Lung microvascular endothelial cell (primary cell): ENCODE data around the gene SLC7A1. TPM values are rescaled to one million over a fixed set of nuclear protein-coding genes. Genes with fewer than 3 reads are reported as not detected.

Experiments used
- DNase-seq, 2 donors: peaks; one replicate each; pipeline versions ENCODE4 v3.0.0 to v3.0.0-alpha.2; 2010; ENCODE audit warnings: low read depth in 2 of 2
- total RNA-seq: library from RNA; depleted of rRNA; stranded (reverse); fragments of >200 nt; gene quantifications from 2 replicates; pipeline ENCODE4 v1.2.1, GENCODE V29; 2014

Gene SLC7A1
- total RNA-seq, 1 donor from 2014 or later: 27.8 TPM

DNA sequence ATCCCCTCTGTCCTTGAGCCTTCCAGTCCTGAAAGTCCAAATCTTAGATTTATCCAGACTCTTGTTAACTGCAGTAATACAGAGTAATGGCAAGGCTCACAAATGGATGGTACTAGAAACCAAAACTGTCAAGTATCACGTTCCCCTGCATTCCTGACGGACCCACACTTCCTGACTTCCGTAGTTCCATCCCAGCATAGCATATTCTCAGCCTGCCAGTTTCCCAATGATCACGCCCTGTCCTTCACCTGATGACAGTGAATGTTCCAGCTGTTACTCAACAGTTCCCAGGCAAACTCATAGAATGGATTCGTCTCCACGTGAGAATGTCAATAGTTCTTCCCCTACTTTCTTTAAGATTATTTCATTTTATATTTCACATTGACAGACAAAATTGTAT lies 33.6 kb downstream of the SLC7A1 start:
- peak; percentile 24 to 88 for DNase-seq

DNA sequence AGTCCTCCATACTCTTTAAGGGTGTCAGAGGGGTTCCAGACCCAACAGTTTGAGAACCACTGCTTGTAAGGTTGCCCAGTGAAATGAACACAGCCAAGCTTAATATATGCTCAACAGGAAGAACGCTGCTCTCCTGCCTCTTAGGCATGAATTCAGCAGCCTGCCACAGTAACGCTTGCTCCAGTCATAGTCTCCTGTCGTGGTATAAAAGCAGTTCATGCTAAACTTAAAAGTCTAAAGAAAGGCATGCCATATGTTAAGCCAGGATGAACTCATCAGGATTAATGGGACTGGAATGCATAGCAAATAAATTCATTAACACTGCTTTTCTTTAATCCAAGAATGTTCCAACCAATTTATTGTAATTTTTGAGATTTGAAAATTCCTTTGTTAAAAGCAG lies 38.7 kb downstream of the SLC7A1 start:
- no peak for DNase-seq

DNA sequence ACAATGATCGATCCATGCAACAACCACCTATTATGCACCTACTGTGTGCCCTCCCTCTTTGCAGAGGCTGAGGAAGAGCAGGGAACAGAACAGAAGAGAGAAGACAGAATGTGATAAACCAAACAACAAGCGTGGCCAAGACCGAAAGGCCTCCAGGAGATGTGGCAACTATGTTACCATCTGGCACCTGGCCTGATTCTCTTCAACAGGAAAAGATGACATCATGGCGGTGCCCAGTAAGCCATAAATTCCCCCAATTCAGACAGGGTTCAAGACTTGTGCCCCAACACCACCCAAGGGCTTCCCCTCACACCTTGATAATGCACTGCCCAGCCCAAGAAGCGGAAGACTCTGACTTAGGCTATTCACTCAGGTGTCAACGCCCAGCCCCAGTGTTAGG lies 44.3 kb downstream of the SLC7A1 start:
- peak in 1 of 2 donors; percentile 53 for DNase-seq

DNA sequence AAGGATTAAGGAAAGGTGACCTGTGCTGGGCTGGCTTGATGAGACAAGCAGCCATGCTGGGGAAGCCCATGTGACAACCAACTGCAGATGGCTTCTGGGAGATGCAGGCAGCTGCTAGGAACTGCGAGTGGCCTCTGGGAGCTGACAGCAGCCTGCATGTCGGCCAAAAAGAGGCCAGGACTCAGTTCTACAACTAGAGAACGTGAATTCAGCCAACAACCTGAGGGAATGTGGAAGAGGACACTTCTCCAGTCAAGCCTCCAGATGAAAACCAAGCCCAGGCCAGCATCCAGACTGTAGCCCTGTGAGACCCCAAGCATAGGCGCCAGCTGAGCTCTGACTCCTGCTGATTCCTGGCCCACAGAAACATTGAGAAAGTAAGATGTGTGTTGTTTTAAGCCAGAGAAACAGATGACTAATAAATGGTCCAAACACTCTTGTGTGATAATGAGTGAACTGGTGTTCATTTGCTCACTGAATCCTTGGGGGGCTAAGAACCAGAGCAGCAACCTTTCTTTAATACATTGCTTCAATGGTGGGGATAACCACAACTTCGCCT lies 45.0 kb downstream of the SLC7A1 start:
- DNase-seq: no peak

DNA sequence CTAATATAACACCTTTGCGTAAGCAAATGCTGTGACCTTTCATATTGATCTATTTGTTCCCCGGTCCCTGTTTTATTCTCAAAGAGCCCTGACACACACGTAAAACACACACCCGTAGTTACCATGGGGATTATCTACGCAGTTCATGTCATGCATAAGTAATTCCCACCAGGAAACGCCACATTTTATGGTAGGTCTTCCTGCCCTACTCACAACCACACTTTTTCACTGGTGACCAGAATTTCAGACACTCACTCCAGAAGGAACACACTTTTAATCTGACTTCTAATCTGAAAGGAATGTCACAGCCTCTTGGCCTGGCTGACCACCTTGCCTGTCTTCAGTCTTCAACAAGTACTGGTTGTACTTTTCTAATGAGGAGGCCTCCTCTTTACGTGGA lies 46.8 kb downstream of the SLC7A1 start:
- DNase-seq: peak; percentile 80 to 96

DNA sequence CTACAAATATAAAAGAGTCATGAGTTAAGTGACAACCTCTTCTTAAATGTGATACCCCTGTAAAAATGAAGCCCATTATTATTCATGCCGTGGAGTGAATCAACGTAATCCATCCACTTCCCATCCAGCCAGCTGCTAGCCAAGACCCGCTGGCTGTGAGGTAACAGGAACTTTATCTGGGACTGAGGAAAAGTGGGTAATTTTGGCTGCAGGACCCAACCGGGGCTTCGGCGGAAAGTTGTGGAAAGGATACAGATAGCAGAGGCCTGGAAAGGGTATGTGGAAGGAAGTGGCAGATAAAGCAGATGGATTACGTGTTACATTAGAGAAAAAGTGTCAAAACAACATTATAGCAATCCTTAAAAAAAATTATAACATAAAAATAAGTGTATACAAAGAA lies 48.3 kb downstream of the SLC7A1 start:
- peak; percentile 69 to 95 for DNase-seq

DNA sequence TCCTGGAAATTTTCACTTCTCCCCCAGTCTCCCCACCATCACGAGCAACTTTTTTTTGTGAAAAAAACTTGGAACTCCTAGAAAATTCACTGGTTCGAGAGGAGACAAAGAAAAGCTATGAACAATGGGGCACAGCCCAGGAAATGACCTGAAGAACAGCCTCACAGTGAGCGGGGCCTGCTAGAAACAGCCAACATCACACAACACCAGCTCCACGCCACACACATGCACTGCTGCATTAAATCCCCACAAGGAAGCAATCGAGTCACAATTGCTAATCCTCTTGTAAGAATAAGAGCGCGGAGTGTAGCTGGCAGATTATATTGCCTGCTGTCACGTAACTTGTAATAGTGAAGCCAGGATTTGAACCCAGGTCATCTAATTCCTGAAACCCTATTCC lies 48.8 kb downstream of the SLC7A1 start:
- DNase-seq: peak; percentile 61 to 71

DNA sequence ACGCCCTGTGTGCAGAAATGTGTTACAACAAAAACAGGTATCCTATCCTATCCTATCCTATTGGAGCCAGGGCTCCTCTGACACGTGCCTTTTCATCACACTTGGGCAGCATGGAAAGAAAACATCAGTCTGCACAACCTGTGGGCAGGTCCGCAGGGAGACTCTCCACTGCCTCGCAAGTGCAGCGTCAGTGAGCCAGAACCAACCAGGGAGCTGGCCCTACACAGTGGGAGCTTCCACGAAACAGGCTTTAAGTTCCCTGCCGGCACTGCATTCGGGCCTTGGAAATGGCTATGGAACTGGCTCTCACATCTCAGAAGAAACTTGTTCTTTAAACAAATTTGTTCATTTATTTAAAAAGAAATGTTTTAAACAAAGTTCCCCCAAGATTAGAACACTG lies 49.5 kb downstream of the SLC7A1 start:
- DNase-seq: peak in 1 of 2 donors; percentile 49

DNA sequence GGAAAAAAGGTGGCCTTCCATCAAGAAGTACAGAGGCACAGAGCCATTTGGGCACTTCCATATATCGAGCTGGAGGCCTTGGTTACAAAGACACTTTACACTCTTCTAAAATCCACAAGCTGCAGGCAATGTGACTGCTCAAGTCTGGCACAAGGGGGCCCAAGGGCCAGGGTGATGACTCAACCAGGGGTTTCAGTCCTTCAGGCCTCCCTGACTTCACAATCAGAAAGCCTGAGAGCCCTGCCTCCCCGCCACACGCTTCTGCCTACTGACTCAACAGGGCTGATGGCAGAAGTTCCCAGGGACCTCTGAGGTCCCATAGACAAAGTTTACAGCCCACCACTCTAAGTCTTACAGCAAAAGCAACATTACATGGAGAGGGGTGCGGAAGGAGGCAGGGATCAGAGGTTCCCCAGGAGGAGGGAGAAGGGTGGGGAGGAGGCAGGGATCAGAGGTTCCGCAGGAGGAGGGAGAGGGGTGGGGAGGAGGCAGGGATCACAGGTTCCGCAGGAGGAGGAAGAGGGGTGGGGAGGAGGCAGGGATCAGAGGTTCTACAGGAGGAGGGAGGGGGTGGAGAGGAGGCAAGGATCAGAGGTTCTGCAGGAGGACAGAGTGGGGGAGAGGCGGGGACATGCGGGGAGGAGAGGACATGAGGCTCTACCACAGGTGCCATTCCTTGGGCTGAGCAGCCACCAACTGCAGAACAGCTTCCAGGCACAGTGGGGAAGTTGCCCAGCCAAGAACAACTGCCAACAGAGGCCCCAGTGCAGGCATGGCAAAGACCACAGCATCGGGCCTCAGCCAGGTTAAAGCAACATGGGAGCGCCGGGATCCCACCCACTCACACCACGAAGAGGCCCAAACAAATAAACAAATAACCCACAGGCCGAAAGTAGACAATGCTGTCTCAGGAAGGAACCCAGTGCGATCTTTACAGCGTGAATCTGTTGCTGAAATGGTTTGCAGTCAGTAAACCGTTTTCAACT lies 52.0 kb downstream of the SLC7A1 start:
- peak in 1 of 2 donors; percentile 21 for DNase-seq

DNA sequence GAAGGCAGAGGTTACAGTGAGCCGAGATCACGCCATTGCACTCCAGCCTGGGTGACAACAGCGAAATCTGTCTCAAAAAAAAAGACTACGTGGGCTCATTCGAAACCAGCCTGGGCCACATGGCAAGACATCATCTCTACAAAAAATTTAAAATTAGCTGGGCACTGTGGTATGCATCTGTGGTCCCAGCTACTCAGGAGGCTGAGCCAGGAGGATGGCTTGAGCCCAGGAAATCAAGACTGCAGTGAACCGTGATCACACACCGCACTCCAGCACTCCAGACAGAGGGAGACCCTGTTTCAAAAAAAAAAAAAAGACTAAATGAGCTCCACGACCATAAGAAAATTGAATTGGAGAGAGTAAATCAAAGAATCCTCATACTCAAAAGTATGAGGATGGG lies 53.1 kb downstream of the SLC7A1 start:
- no peak for DNase-seq

DNA sequence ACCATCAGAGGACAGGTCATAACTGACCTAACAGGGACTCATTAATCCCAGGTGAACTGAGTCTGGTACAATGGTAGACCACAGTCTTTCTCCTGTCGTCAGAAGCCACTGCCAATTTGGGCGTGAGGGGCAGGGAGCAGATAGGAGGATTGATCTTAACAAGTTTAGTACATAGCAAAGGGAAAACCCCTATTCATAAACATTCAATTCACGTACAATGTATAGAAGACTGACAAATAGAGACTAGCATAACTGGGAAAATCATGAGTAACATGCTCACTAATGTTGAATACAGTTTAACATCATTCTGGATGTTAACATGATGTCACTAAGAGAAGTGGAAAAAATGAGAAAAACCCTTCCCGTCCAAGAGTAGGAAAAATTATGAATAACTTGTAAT lies 54.1 kb downstream of the SLC7A1 start:
- no peak for DNase-seq

DNA sequence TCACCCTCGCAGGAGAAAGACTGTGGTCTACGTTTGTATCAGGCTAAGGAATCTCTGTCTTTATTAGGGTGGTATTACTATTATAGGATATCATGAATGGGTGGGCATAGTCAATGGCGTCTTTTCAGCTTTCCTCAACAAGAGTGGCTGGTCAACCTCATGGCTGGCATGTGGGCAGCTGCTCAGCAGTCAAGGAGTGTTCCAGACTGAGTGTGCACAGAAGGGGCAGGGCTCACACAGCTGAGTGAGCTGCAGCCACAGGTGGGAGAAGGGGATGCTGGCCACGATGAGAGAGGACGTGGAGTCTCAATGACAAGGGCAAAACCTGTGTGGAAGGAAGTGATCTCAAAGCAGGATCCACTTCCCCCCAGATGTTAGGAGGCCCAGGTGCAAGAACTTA lies 54.7 kb downstream of the SLC7A1 start:
- DNase-seq: no peak

DNA sequence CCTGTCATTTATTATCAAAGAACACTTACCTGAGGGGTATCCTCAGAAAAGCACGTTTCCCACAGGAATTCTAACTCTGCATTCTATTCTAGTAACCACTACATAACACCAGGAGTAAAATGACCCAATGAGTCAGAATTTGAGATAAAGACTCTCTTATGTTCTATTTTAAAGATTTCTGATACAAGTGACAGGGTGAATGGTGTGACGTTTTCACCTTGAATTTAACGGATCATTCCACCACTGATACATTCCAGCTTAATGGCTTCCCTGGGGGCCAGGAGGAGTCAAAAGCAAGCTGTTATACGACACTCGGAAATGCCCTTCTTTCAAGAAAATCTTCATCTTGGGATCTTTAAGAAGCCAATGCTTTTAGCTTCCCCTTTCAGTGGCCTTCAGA lies 55.2 kb downstream of the SLC7A1 start:
- no peak for DNase-seq

DNA sequence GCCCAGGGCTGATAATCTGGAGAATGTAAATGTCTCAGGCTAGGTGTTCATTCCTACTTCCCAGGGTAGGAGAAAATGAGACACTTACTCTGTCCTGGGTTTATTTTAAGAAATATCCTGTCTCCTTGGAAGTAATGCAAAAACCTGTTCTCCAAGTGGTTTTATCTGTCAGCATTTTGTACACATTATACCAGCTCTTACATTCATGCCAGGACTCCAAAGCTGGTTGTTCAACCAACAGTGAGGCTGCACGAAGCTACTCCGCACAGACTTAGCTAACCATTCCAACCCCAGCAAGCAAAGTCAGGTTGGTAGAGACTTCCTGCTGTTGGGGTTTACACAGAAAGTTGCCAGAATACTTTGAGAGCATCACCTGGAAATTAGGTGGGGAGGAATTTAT lies 55.6 kb downstream of the SLC7A1 start:
- no peak for DNase-seq

DNA sequence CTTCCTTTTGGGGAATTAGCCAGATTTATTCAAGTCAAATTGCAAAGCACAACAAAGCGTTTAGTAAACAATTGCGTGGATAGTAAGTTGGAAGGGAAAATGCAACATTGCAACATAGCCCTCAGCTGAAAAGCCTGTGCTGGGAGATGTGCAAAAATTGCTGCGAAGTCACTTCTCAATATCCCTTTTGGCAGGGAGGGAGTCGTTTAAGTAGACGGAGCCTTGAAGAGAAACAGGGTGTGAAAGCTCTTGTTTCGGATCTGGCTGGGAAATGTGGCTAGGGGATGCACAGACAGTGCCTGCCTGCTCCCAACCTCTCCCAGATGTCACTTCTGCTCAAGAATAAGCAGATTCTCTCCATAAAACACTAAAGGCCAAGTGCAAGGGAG lies 56.8 kb downstream of the SLC7A1 start:
- no peak for DNase-seq

DNA sequence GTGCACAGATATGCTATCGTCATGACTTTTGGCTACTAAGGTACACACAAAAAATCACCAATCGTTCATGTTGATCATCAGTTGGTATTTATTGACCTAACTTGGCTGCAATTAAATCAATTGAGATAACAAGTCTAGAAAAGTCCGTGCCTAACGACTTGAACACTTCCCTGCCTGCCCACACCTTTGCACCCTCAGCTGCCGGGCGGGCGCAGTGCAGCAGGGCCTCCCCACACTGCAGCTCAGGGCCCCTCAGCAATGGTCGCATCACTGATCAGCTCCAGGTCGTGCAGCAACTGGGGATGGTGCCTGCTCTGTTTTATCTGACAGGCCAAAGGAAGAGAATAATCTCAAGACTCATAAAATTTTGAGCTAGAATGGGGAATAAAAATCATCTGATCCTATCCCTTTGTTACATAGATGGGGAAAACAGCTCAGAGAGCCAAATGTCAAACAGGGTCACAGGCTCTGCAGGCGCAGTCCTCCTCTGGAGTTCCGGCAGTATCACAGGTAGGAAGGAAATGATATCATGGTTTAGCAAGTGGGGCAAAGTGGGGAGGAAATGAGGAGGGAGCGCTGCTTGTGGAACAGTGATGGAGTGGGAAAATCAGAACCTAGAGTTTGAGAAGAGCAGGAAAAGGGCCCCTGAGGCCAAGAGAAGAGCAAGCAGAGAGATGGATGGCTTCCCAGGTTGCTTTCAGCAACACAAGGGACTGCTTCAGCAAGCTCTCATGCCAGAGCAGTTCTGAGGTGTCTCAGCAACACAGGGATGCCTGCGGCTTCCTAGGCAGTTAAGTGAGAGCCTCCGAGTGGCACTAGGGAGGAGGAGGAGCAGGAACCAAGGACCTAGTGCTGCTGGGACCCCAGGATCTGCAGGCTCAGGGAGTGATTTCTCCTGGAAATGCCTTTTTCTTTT lies 57.5 kb downstream of the SLC7A1 start:
- DNase-seq: peak; percentile 24 to 89

DNA sequence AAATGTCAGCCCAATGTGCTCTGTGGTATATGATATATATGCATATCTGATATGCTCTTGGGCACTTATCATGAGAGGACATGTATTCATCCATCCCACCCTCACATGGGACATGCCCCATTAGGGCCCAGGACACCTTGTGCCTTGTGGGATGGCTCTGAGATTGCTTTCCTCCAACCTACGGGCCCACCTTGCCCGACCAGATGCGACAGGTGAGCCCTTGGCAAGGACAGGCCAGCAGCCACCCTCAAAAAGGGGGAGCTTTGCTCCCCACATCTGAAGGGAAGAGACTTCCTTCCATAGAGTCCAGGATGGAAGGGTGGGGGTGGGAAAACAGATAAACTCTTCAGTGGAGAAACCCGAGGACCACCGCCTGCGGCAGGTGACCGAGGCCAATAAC lies 58.6 kb downstream of the SLC7A1 start:
- no peak for DNase-seq

DNA sequence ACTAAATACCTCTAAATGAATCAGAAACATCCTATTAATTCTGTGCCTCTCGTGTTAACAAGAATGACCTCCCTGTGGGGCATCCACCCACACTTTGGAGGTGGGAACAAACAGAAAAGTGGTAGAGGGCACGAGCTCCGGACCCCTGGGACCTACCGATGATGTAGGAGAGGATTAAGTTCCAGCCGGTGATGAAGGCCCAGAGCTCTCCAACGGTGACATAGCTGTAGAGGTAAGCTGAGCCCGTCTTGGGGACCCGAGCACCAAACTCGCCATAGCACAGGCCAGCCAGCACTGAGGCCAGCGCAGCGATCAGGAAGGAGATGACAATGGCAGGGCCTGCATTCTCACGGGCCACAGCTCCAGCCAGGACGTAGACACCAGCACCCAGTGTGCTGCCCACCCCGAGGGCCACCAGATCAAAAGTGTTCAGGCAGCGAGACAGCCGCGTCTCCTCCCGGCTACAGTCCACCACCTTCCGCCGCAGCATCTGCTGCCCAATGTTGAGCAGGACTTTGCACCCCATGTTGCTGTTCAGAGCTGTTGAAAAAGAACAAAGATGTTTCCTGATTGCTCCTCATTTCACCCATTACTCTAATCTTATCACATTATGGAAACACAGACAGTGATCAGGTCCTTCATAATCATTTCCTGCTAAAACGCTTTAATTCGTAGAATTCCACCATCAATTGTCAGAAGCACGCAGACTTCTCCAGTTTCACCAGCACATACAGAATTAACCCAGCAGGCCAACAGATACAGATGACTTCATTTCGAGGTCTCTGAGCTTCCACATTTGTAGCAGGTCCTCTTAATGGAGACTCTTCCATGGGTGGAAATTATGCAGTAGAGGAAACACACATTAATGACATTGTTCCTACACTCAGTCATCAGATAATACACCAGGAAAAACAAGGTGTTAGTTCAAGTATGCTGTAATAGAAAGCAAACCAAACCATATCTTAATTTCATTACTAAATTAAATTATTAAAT lies 59.5 kb downstream of the SLC7A1 start:
- DNase-seq: peak in 1 of 2 donors; percentile 91

DNA sequence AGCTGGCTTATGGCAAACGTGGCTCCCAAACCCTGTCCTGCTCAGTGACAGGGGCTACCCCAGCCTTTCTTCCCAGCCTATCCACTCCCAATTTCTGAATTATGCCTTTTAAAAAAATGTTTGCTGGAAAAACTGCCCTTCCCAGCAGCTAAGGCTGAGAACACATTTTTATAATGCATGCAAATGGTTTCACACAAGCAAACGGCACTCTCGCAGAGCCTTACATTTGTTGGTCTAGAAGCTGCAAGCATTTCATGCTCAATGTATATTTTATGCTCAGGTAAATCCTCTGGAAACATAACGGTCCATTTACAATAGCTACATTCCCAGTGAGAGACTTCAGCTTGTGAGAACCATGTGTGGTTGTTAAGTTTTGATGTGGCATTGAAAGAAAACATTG lies 61.4 kb downstream of the SLC7A1 start:
- DNase-seq: no peak

DNA sequence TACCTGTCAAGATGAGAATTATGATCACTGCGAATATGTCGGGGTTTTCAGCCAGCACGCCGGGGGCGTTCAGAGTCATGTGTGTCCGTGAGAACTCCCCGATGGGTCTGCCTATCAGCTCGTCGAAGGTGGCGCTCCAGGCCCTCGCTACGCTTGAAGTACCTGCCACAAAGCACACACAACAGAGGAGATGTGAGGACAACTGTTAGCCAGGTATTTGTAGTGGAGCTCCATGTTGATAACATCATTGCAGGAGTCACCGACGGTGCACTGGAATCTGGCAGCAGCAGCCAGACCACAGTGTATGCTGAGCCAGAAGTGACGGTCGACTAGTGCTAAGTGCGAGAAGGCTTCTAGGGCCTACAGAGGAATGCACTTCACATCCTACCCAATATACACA lies 62.7 kb downstream of the SLC7A1 start:
- no peak for DNase-seq

DNA sequence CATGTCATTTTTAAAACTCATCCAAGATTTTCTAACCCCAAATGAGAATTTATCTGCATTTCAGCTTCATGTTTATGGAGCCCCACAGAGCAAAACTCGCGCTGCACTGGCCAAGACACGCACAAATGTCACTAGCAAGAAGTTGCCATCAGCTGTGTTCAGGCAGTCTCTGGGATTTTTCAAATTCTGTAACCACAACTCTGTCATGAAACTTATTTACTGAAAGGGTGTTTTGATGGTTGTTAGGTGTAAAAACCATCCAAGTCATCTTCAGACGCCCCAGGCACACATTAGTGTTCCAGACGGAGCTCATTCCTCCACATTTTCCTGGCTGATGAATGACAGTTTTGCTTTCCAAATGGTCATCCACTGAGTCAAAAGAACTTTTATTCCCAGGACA lies 63.4 kb downstream of the SLC7A1 start:
- DNase-seq: no peak
